KOPT-K1 (cell line): ENCODE measurements around the gene GTF2F2.

Source experiments
- H3K27ac ChIP-seq: fragments of 200-600 bp; sonication (generic); 2 replicates; pipeline ENCODE4 v1.5.1; 2016; ENCODE audit warnings: antibody characterized with exemption, mild to moderate bottlenecking, low read depth, low read length; ENCODE audit not compliant: poor library complexity, severe bottlenecking
- H3K36me3 ChIP-seq: fragments of 200-600 bp; sonication (generic); 2 replicates; pipeline ENCODE4 v1.5.1; 2017; ENCODE audit warnings: antibody characterized with exemption, mild to moderate bottlenecking, low read length, moderate library complexity; ENCODE audit not compliant: insufficient read depth
- H3K9me3 ChIP-seq: fragments of 200-600 bp; sonication (generic); 2 replicates; pipeline ENCODE4 v1.5.1; 2017; ENCODE audit warnings: antibody characterized with exemption, low read length, mild to moderate bottlenecking; ENCODE audit not compliant: insufficient read depth, poor library complexity, severe bottlenecking

GTF2F2 gene

GRCh38 chr13:45142440-45143345, 22.4 kb downstream of the GTF2F2 start:
- Histone ChIP-seq H3K9me3 (no peaks in the 10 kb centered on the region), H3K27ac (no peak overlapping the region), H3K36me3 (peaks cover 26% of the 10 kb centered on the region; the same call in 1 of the 2 replicates)

GRCh38 chr13:45143346-45143751, 23.0 kb downstream of the GTF2F2 start:
- Histone ChIP-seq H3K36me3 (peaks cover 20% of the 10 kb centered on the region; the same call in 1 of the 2 replicates), H3K9me3 (no peaks in the 10 kb centered on the region), H3K27ac (no peak overlapping the region)

DNA sequence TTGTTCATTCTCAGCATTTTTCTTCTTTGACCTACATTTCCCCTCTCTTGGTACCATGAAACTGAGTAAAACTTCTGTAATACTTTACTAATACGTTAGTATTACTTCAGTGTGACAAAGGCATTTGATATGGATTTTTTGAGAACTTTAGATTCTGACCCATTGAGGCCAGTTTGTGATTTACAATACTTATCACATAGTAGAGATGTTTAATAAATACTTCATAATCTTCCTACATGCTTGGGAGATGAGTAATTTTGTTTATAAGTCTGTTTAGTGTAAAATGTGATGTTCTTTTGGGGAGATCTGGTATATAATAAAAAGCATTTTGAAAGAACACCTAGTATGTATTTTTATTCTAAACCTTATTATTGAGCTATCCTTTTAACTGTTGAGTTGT, 29.7 kb downstream of the GTF2F2 start:
- Histone ChIP-seq H3K27ac (no peak overlapping the region), H3K9me3 (no peaks in the 10 kb centered on the region), H3K36me3 (peaks cover 21% of the 10 kb centered on the region)

DNA sequence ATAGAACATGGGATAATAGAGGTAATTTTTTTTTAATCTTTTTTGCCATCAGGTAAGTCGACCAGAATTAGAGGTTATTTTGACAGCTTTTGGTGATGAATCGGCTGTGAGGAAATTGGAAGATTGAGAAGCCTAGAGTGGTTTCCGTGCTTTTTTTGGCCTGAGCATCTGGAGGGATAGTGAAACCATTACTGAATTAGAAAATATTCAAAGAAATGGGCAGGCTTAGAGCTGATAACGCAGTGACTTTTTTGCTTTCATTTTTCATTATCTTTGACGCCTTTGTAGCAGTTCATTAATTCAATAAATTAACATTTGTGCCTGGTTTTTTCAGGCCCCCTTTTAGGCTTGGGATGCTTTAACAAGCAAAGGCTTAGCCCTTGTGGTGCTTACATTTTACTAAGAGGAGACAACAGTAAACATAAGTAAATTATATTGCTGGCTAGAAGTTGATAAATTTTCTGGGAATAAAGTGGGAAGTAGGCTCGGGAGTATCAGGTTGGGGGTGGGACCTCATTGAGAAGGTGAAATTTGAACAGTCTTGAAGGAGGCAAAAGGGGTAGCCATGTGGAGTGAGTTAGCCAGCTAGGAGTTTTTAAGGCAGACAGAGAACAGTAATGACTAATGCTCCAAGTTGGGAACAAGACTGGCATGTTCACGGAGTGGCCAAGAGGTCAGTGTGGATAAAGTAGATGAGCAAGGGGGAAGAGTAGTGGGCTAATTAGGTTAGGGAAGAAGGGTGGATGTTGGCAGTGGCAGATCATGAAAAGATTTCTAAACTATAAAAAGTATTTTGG, 36.5 kb downstream of the GTF2F2 start:
- no peak overlapping the region for H3K27ac ChIP-seq
- H3K36me3 ChIP-seq = peaks cover 59% of the 10 kb centered on the region

DNA sequence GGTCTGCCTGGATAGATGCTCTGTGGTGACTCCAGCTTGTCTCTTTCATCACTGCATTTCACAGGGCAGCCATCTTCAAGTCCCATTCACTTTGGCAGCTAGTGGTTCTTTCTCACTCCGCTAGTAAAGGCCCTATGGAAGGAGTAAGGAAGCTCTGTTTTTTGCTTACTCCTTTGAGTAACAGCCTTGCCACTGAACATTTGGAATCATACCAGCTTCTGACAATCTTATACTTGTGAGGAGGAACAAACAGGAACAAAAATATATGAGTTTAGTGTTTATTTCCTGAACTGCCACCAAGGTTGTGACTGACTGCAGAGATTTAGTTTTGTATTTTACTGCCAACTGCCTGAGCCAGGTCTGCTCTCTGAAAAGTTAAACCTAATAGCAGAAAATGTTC, 41.9 kb downstream of the GTF2F2 start:
- H3K9me3 ChIP-seq = peaks cover 7% of the 10 kb centered on the region
- no peak overlapping the region for H3K27ac ChIP-seq
- H3K36me3 ChIP-seq = peaks cover 36% of the 10 kb centered on the region

More for the DNA sequence above, 36.5 kb downstream of the GTF2F2 start:
- peaks cover 7% of the 10 kb centered on the region for H3K9me3 ChIP-seq

- no peak overlapping the region for H3K27ac ChIP-seq
- H3K9me3 ChIP-seq = peaks cover 4% of the 10 kb centered on the region
- peaks cover 30% of the 10 kb centered on the region for H3K36me3 ChIP-seq
Measured at GRCh38 chr13:45162821-45163220, 42.5 kb downstream of the GTF2F2 start.

DNA sequence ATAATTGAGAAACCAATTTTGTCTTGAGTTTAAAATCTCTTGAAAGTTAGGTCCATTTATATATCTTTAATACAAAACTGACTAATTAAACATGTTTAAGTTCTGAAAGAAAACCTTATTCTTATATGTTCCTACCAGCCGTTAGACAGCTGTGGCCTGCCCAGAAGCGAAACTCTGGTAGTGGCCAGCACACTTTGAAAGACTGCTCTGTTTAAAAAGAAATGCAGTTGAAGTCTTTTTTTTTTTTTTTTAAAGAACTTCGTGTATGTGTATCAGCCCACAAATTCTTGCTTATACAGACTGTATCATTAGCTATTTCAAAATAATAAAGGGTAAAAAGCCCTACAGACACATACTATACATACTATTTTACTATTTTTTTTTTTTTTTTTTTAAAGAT, 46.5 kb downstream of the GTF2F2 start:
- Histone ChIP-seq H3K9me3 (no peaks in the 10 kb centered on the region), H3K27ac (no peak overlapping the region), H3K36me3 (peaks cover 15% of the 10 kb centered on the region; the same call in 1 of the 2 replicates)

DNA sequence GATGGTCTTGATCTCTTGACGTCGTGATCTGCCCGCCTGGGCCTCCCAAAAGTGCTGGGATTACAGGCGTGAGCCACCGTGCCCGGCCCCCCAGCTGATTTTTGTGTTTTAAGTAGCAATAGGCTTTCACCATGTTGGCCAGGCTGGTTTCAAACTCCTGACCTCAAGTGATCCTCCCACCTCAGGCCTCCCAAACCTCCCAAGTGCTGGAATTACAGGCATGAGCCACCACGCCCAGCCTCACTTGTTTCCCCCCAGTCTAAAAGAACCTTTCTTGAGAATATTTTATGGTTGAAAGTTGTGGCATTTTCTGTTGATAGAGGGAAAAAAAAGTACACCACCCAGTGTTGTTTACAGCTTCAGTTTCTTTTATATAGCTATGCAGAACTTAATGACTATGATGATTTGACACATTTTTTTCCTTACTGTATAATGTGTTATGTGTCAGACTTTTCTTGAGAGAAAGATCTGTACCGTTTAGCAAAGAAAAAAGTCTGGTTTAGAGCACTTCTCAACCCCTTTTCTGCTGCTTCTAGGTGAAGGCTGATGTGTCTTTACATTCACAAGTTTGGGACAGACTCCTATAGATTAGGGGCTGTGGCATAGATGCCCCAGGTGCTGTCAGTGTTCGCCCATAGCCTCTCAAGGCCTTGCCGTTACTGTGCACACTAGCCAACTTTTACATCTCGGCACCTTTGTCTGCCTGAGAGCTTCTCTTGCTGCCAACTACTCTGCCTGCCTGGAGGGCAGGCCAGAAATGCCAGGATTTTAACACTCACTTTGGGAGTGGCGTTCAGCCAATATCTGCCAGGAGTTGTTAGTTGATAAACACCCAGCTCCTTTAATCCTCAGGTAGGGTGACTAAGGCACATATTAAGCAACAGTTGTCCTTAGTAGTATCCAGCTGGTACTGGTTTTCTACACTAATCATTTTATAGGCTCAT, 47.6 kb downstream of the GTF2F2 start:
- no peaks in the 10 kb centered on the region for H3K9me3 ChIP-seq
- no peak overlapping the region for H3K27ac ChIP-seq
- H3K36me3 ChIP-seq = peaks cover 15% of the 10 kb centered on the region; the same call in 1 of the 2 replicates

- Histone ChIP-seq H3K27ac (no peak overlapping the region), H3K9me3 (no peaks in the 10 kb centered on the region), H3K36me3 (peaks cover 15% of the 10 kb centered on the region; the same call in 1 of the 2 replicates)
Measured at GRCh38 chr13:45168555-45168930, 48.2 kb downstream of the GTF2F2 start.

DNA sequence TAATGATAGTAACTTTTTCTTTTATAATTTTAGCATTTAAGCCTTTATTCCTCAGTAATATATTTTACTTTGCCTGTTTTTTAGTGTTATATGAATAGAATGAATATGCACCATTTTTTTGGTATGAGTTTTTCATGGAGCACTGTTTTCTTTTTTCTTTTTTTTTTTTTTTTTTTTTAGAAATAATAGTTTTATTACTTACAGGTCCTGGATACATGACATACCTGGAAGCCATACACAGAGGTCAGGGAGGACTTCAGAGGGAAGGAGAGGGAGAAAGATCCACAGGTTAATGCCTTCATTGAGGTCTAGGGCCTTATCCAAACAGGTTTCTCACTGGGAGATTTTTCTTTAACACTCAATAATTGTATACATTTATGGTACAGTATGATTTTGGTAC, 54.2 kb downstream of the GTF2F2 start:
- Histone ChIP-seq H3K36me3 (no peaks in the 10 kb centered on the region), H3K27ac (no peak overlapping the region), H3K9me3 (no peaks in the 10 kb centered on the region)

GRCh38 chr13:45178349-45179162, 58.2 kb downstream of the GTF2F2 start:
- no peak overlapping the region for H3K27ac ChIP-seq
- peaks cover 9% of the 10 kb centered on the region; the same call in 1 of the 2 replicates for H3K36me3 ChIP-seq

GRCh38 chr13:45179428-45179827, 59.1 kb downstream of the GTF2F2 start:
- peaks cover 13% of the 10 kb centered on the region; the same call in 1 of the 2 replicates for H3K36me3 ChIP-seq
- H3K9me3 ChIP-seq = no peaks in the 10 kb centered on the region
- H3K27ac ChIP-seq = no peak overlapping the region

More at GRCh38 chr13:45178349-45179162, 58.2 kb downstream of the GTF2F2 start:
- no peaks in the 10 kb centered on the region for H3K9me3 ChIP-seq

GRCh38 chr13:45180303-45180702, 60.0 kb downstream of the GTF2F2 start:
- Histone ChIP-seq H3K36me3 (peaks cover 13% of the 10 kb centered on the region; the same call in 1 of the 2 replicates), H3K9me3 (no peaks in the 10 kb centered on the region), H3K27ac (no peak overlapping the region)
